HepG2 (cell line): Measurements from ENCODE around the gene HCFC2. TPM values are rescaled to one million over a fixed set of nuclear protein-coding genes. Genes with fewer than 3 reads are reported as not detected.

Source experiments
- GPN1 ChIP-seq: sonication (generic); formaldehyde crosslinking; IDR thresholded peaks from 2 replicates; pipeline ENCODE4 v1.5.1; 2020; ENCODE audit warnings: missing genetic modification reagents, borderline replicate concordance
- HNRNPH1 ChIP-seq: fragments of 200-400 bp; formaldehyde crosslinking; optimal IDR thresholded peaks from 2 replicates; pipeline ENCODE3; 2017; ENCODE audit warnings: mild to moderate bottlenecking, low read depth, low read length
- IKZF4 ChIP-seq: sonication (generic); formaldehyde crosslinking; IDR thresholded peaks from 2 replicates; pipeline ENCODE4 v1.5.1; 2020; ENCODE audit warnings: borderline replicate concordance, mild to moderate bottlenecking, low read depth, missing genetic modification reagents; ENCODE audit errors: not compliant biosample characterization
- KMT2A ChIP-seq: sonication (generic); formaldehyde crosslinking; IDR thresholded peaks from 2 replicates; pipeline ENCODE4 v1.4.0; 2020; ENCODE audit warnings: missing genetic modification reagents
- MBD4 ChIP-seq: IDR thresholded peaks from 2 replicates; pipeline ENCODE4 v1.6.1; 2012; ENCODE audit warnings: low read length, inconsistent platforms, borderline replicate concordance
- SIN3B ChIP-seq: fragments of 150-350 bp; IDR thresholded peaks from 2 replicates; pipeline ENCODE4 v1.6.1; 2014; ENCODE audit warnings: low read length
- SMAD3 ChIP-seq: sonication (generic); formaldehyde crosslinking; IDR thresholded peaks from 2 replicates; pipeline ENCODE4 v1.4.0; 2020; ENCODE audit warnings: missing genetic modification reagents
- SMAD9 ChIP-seq: sonication (generic); formaldehyde crosslinking; IDR thresholded peaks from 2 replicates; pipeline ENCODE4 v1.5.1; 2020; ENCODE audit warnings: mild to moderate bottlenecking, missing genetic modification reagents
- SP5 ChIP-seq: IDR thresholded peaks from 2 replicates; pipeline ENCODE4 v1.6.1; 2016; ENCODE audit warnings: low read depth, borderline replicate concordance
- SPEN ChIP-seq: sonication (generic); formaldehyde crosslinking; IDR thresholded peaks from 2 replicates; pipeline ENCODE4 v1.5.1; 2020; ENCODE audit warnings: low read depth, mild to moderate bottlenecking, missing genetic modification reagents
- WIZ ChIP-seq: sonication (generic); formaldehyde crosslinking; IDR thresholded peaks from 2 replicates; pipeline ENCODE4 v1.5.1; 2020; ENCODE audit warnings: mild to moderate bottlenecking, missing genetic modification reagents
- ZNF33B ChIP-seq: sonication (generic); formaldehyde crosslinking; IDR thresholded peaks from 2 replicates; pipeline ENCODE4 v1.5.1; 2020; ENCODE audit warnings: mild to moderate bottlenecking, missing genetic modification reagents
- ZNF510 ChIP-seq: sonication (generic); formaldehyde crosslinking; IDR thresholded peaks from 2 replicates; pipeline ENCODE4 v1.4.0; 2020; ENCODE audit warnings: low read depth, mild to moderate bottlenecking, missing genetic modification reagents
- polyA plus RNA-seq, 8 experiments: library from polyadenylated mRNA; depleted of rRNA in 3 of 8; stranded (reverse) in 7 of 8; unstranded in 1 of 8; fragments of >200 nt; fragmentation: Illumina TruSeq in 4 of 8; extraction: Trizol in 4 of 8; gene quantifications; 2 replicates each; pipeline versions ENCODE4 v1.2.1 to v1.2.3, GENCODE V29; 2011 to 2016; ENCODE audit warnings: low read depth in 4 of 8, missing spikeins in 1 of 8, mixed read lengths in 1 of 8; ENCODE audit not compliant: insufficient read depth in 1 of 8
- total RNA-seq, 5 experiments: library from RNA; depleted of rRNA; stranded (reverse); fragments of >200 nt; fragmentation: Illumina TruSeq; extraction: Trizol; gene quantifications; 2 replicates each; pipeline ENCODE4 v1.2.3, GENCODE V29; 2016; ENCODE audit warnings: low read depth in 1 of 5
- TF ChIP-seq, protein P1 (sequence below): sonication (generic); formaldehyde crosslinking; IDR thresholded peaks from 2 replicates; pipeline ENCODE4 v1.5.1; 2020; ENCODE audit warnings: missing genetic modification reagents, mild to moderate bottlenecking, borderline replicate concordance
- TF ChIP-seq, protein P2 (sequence below): sonication (generic); formaldehyde crosslinking; conservative IDR thresholded peaks from 2 replicates; pipeline ENCODE4 v1.4.0; 2020; ENCODE audit warnings: mild to moderate bottlenecking, missing genetic modification reagents, moderate library complexity
- TF ChIP-seq, protein P3 (sequence below): IDR thresholded peaks from 2 replicates; pipeline ENCODE4 v1.4.0; 2020; ENCODE audit warnings: mild to moderate bottlenecking, missing genetic modification reagents
- TF ChIP-seq, protein P4 (sequence below): IDR thresholded peaks from 2 replicates; pipeline ENCODE4 v1.6.1; 2016; ENCODE audit warnings: mild to moderate bottlenecking, missing biosample characterization, missing genetic modification reagents
- TF ChIP-seq, protein P5 (sequence below): sonication (generic); formaldehyde crosslinking; IDR thresholded peaks from 2 replicates; pipeline ENCODE4 v1.8.0; 2023; ENCODE audit warnings: mild to moderate bottlenecking, missing genetic modification reagents
- TF ChIP-seq, protein P6 (sequence below): IDR thresholded peaks from 2 replicates; pipeline ENCODE4 v1.6.1; 2016

HCFC2 gene
- total and polyA plus RNA-seq, 2 of the 13 experiments (the other 11 are each of a cell fraction or from before 2014, with no cell fraction given), result 3.7 to 4.9 TPM

DNA sequence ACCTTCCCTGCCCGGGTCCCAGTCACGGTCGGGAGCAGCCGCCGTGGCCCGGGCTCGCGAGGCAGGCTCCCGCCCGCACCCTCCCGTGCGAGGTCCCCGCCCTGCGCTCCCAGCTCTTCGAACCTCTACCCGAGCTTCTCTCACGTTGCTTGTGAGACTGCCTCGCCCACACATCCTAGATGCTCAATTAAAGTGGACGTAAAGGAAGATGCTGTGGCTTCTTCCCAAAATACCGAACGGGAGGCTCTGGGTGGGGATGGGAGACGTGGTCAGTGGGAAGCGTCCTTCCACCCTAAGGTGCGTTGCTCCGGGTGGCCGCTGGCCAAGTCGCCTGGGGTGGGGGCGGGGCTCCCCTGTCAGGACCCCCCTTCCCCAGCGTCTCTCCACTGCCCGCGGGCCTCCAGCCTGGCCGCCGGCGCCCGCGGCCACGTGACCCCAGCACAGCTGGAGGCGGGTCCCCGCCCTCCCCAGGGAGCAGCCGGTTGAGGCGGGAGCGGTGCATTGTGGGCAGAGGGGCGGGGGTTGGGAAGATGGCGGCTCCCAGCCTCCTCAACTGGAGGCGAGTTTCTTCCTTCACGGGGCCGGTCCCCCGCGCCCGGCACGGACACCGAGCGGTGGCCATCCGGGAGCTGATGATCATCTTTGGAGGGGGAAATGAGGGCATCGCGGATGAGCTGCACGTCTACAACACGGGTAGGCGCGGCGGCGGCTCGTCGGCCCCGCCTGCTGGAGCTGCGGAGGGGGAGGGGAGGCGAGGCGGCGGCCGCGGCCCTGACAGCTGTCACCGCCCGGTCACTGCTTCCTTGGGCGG lies at the start of gene HCFC2 (continued):
- no peak for TF ChIP-seq HNRNPH1
- TF ChIP-seq, protein P1, sequence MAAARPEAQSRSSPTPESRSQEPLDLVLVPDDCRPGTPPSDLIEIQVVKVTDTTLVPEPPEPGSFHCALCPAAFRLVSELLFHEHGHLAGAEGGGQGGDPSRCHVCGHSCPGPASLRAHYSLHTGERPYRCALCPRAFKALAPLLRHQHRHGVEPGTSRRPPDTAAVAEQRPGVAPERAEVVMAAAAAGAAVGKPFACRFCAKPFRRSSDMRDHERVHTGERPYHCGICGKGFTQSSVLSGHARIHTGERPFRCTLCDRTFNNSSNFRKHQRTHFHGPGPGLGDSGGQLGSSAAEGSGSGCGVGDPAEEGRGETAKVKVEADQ, result no peak
- TF ChIP-seq, protein P2, sequence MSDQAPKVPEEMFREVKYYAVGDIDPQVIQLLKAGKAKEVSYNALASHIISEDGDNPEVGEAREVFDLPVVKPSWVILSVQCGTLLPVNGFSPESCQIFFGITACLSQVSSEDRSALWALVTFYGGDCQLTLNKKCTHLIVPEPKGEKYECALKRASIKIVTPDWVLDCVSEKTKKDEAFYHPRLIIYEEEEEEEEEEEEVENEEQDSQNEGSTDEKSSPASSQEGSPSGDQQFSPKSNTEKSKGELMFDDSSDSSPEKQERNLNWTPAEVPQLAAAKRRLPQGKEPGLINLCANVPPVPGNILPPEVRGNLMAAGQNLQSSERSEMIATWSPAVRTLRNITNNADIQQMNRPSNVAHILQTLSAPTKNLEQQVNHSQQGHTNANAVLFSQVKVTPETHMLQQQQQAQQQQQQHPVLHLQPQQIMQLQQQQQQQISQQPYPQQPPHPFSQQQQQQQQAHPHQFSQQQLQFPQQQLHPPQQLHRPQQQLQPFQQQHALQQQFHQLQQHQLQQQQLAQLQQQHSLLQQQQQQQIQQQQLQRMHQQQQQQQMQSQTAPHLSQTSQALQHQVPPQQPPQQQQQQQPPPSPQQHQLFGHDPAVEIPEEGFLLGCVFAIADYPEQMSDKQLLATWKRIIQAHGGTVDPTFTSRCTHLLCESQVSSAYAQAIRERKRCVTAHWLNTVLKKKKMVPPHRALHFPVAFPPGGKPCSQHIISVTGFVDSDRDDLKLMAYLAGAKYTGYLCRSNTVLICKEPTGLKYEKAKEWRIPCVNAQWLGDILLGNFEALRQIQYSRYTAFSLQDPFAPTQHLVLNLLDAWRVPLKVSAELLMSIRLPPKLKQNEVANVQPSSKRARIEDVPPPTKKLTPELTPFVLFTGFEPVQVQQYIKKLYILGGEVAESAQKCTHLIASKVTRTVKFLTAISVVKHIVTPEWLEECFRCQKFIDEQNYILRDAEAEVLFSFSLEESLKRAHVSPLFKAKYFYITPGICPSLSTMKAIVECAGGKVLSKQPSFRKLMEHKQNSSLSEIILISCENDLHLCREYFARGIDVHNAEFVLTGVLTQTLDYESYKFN, result no peak; the same call in 1 of the 2 replicates
- no peak for TF ChIP-seq MBD4
- TF ChIP-seq SP5 (CRISPR knock-in tag), result peak; percentile 89
- TF ChIP-seq, protein P3, sequence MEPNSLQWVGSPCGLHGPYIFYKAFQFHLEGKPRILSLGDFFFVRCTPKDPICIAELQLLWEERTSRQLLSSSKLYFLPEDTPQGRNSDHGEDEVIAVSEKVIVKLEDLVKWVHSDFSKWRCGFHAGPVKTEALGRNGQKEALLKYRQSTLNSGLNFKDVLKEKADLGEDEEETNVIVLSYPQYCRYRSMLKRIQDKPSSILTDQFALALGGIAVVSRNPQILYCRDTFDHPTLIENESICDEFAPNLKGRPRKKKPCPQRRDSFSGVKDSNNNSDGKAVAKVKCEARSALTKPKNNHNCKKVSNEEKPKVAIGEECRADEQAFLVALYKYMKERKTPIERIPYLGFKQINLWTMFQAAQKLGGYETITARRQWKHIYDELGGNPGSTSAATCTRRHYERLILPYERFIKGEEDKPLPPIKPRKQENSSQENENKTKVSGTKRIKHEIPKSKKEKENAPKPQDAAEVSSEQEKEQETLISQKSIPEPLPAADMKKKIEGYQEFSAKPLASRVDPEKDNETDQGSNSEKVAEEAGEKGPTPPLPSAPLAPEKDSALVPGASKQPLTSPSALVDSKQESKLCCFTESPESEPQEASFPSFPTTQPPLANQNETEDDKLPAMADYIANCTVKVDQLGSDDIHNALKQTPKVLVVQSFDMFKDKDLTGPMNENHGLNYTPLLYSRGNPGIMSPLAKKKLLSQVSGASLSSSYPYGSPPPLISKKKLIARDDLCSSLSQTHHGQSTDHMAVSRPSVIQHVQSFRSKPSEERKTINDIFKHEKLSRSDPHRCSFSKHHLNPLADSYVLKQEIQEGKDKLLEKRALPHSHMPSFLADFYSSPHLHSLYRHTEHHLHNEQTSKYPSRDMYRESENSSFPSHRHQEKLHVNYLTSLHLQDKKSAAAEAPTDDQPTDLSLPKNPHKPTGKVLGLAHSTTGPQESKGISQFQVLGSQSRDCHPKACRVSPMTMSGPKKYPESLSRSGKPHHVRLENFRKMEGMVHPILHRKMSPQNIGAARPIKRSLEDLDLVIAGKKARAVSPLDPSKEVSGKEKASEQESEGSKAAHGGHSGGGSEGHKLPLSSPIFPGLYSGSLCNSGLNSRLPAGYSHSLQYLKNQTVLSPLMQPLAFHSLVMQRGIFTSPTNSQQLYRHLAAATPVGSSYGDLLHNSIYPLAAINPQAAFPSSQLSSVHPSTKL (CRISPR knock-in tag), result peak; percentile 69; the same call in 1 of the 2 replicates
- TF ChIP-seq, protein P4, sequence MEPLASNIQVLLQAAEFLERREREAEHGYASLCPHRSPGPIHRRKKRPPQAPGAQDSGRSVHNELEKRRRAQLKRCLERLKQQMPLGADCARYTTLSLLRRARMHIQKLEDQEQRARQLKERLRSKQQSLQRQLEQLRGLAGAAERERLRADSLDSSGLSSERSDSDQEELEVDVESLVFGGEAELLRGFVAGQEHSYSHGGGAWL (CRISPR knock-in tag), result peak; percentile 75
- TF ChIP-seq GPN1 (CRISPR knock-in tag), result no peak
- peak; percentile 93 for TF ChIP-seq KMT2A (CRISPR knock-in tag)
- no peak for TF ChIP-seq SMAD3 (CRISPR knock-in tag)
- 0 out of 2 replicates have a peak, but pooled peaks have one; percentile 14 for TF ChIP-seq ZNF510 (CRISPR knock-in tag)
- peak; percentile 67 for TF ChIP-seq IKZF4 (CRISPR knock-in tag)
- peak; percentile 86 for TF ChIP-seq SPEN
- no peak for TF ChIP-seq SIN3B
- TF ChIP-seq, protein P5, sequence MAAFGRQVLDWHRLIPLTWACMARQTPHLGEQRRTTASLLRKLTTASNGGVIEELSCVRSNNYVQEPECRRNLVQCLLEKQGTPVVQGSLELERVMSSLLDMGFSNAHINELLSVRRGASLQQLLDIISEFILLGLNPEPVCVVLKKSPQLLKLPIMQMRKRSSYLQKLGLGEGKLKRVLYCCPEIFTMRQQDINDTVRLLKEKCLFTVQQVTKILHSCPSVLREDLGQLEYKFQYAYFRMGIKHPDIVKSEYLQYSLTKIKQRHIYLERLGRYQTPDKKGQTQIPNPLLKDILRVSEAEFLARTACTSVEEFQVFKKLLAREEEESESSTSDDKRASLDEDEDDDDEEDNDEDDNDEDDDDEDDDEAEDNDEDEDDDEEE, result no peak
- peak; percentile 38; the same call in 1 of the 2 replicates for TF ChIP-seq ZNF33B (CRISPR knock-in tag)
- TF ChIP-seq WIZ (CRISPR knock-in tag), result peak; percentile 82; the same call in 1 of the 2 replicates
- TF ChIP-seq, protein P6, sequence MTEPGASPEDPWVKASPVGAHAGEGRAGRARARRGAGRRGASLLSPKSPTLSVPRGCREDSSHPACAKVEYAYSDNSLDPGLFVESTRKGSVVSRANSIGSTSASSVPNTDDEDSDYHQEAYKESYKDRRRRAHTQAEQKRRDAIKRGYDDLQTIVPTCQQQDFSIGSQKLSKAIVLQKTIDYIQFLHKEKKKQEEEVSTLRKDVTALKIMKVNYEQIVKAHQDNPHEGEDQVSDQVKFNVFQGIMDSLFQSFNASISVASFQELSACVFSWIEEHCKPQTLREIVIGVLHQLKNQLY, result no peak
- no peak for TF ChIP-seq SMAD9 (CRISPR knock-in tag)
